ENCODE measurements around the gene IL1RAPL1.

Gene IL1RAPL1

DNA sequence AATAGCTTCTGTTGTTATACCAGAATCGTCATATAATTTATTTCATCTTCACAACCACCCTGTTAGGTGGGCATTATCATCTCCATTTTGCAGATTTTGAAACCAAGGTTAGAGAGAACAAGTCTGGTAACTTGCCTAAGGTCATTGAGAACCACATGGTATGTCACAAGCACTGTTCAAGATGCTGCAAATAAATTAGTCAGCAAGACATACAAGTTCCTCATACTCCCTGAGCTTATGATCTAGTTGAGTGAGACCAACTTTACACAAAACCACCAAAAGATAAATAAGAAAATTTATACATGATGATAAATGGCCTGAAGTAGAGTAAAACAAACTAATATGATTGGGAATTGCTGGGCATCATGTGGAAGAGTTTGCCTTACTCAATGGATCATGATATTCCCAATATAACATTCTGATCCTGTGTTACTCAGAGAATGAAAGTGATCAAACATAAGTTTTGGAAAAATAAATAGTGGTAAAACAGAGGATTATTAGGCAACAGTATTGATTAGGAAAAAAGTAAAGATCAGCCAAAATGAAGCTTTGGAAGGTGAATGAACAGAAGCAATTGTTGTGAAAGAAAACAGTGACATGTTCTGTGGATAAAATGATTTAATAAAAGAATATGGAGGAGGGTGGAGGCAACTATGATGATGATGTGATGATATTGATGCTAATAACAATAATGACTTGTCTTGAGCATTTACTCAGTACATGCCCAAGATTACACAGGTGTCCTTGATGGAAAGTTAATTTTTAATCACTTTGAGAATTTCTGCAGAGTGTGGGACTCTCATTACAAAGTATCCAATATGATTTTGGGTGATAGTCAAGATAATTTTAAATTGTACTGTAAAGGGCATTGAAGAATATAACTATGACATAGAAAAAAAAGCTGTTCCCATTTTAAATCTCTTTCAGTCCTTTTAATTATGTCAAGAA is 34.1 kb upstream of the IL1RAPL1 start:
- Mint-ChIP-seq H3K27me3 (ENCODE audit: low read depth, poor library complexity) (no peaks in the 10 kb centered on the region), H3K4me1 (no peaks in the 10 kb centered on the region), H3K36me3 (ENCODE audit: low read depth) (no peaks in the 10 kb centered on the region), H3K4me3 (no peak overlapping the region), H3K9me3 (peaks cover 28% of the 10 kb centered on the region), H3K27ac (no peak overlapping the region)
- no peak for TF ChIP-seq CTCF (IDR thresholded peaks at IDR 0.05)
- DNase-seq, result no peak

GRCh38 chrX:28576117-28576516 is 11.1 kb upstream of the IL1RAPL1 start:
- Mint-ChIP-seq H3K36me3 (ENCODE audit: low read depth) (no peaks in the 10 kb centered on the region), H3K27ac (no peak overlapping the region), H3K9me3 (peaks cover 3% of the 10 kb centered on the region), H3K4me1 (peaks cover 21% of the 10 kb centered on the region), H3K27me3 (ENCODE audit: low read depth, poor library complexity) (peaks cover 2% of the 10 kb centered on the region), H3K4me3 (no peak overlapping the region)
- DNase-seq, result no peak
- no peak for TF ChIP-seq CTCF (IDR thresholded peaks at IDR 0.05)

DNA sequence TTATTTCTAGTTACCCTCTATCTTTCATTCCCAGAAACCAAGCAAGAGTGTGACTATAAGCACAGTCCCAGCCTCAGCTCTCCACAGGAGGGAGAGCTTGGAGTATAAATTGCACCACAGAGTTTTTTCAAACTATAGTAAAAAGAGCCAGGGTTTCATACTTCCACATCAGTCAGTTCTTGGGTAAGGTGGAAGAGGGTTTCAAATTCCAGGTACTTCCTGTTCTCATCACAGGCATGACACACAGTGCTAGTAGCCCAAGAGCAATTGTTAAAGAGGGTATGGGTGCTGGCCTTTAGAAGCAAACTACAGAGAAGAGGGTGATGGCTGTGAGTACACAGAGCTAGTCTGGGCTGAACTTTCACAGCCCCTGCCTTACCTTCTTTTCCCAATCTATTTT is 5.7 kb upstream of the IL1RAPL1 start:
- no peak for TF ChIP-seq CTCF (IDR thresholded peaks at IDR 0.05)
- no peaks in the 10 kb centered on the region for H3K9me3 Mint-ChIP-seq
- H3K4me1 Mint-ChIP-seq, result peaks cover 13% of the 10 kb centered on the region
- H3K4me3 Mint-ChIP-seq, result no peak overlapping the region
- DNase-seq, result no peak
- H3K36me3 Mint-ChIP-seq (ENCODE audit: low read depth), result no peaks in the 10 kb centered on the region
- H3K27me3 Mint-ChIP-seq (ENCODE audit: low read depth, poor library complexity), result no peaks in the 10 kb centered on the region
- H3K27ac Mint-ChIP-seq, result peak overlapping the region; percentile 28

DNA sequence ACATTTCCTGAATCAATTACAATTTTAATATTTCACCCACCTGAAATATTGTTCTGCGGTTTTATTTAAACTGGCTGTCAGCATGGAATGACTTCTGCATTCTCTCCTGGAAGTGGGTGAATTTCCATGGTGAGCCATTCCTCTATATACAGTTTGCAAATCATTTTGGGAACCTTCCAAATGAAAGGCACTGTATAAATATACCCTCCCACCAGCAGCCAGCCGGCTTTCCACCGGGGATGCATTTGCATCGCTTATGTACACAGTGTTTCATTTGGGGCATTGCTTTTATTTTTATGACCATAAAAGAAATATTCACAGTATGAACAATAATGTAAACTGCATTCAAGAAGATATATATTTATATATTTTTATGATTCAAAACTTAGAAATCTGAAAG is 4.7 kb upstream of the IL1RAPL1 start:
- Mint-ChIP-seq H3K27ac (no peak overlapping the region), H3K36me3 (ENCODE audit: low read depth) (no peaks in the 10 kb centered on the region), H3K9me3 (no peaks in the 10 kb centered on the region), H3K27me3 (ENCODE audit: low read depth, poor library complexity) (no peaks in the 10 kb centered on the region), H3K4me3 (no peak overlapping the region), H3K4me1 (peaks cover 12% of the 10 kb centered on the region)
- TF ChIP-seq CTCF (IDR thresholded peaks at IDR 0.05), result no peak
- no peak for DNase-seq

- peaks cover 12% of the 10 kb centered on the region for H3K4me1 Mint-ChIP-seq
- no peak for TF ChIP-seq CTCF (IDR thresholded peaks at IDR 0.05)
- H3K27me3 Mint-ChIP-seq (ENCODE audit: low read depth, poor library complexity), result no peaks in the 10 kb centered on the region
- H3K9me3 Mint-ChIP-seq, result no peaks in the 10 kb centered on the region
- no peak for DNase-seq
- H3K4me3 Mint-ChIP-seq, result no peak overlapping the region
- H3K36me3 Mint-ChIP-seq (ENCODE audit: low read depth), result no peaks in the 10 kb centered on the region
- no peak overlapping the region for H3K27ac Mint-ChIP-seq
Measured at GRCh38 chrX:28584025-28584424, 3.2 kb upstream of the IL1RAPL1 start.

DNA sequence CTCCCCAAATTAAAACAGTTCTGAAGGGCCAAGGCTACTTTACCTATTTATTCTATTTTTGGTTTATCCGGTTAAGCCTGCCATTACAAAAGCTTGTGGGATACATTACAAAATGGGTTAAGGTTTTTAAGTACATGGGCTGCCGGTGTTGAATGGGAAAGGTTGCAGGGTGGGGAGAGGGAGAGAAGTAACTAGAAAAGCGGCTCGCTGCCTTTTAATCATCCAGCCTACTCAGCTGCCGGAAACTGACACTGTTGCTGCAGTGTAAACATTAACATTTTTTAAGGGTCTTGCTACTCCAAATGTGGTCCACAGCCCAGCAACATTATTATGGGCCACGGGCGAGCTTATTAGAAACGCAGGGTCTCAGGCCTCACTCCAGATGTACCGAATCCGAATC is 1.5 kb upstream of the IL1RAPL1 start:
- H3K4me1 Mint-ChIP-seq, result peaks cover 12% of the 10 kb centered on the region
- no peak overlapping the region for H3K4me3 Mint-ChIP-seq
- TF ChIP-seq CTCF (IDR thresholded peaks at IDR 0.05), result no peak
- no peaks in the 10 kb centered on the region for H3K36me3 Mint-ChIP-seq (ENCODE audit: low read depth)
- DNase-seq, result no peak
- no peaks in the 10 kb centered on the region for H3K9me3 Mint-ChIP-seq
- H3K27me3 Mint-ChIP-seq (ENCODE audit: low read depth, poor library complexity), result no peaks in the 10 kb centered on the region
- H3K27ac Mint-ChIP-seq, result peak overlapping the region; percentile 47
